Sigmoid colon (tissue), 7 donors: ENCODE results near the gene FBLN2. TPM values are rescaled to one million over a fixed set of nuclear protein-coding genes. Genes with fewer than 3 reads are reported as not detected.
"Not testable (repeated sequence)": the region's sequence is repeated elsewhere in the genome, so short reads cannot be mapped to it uniquely, and the experiment has no call there.

Experiments used
- DNase-seq: peaks from one replicate; pipeline ENCODE4 v3.0.0-alpha.2; 2019
- H3K27ac ChIP-seq, 4 donors: fragments of 200-600 bp; sonication (generic); one replicate each; pipeline ENCODE4 v1.5.1; 2016 to 2019; ENCODE audit warnings: mild to moderate bottlenecking in 1 of 4
- H3K27me3 ChIP-seq, 3 donors: fragments of 200-600 bp; sonication (generic); one replicate each; pipeline ENCODE4 v1.5.1; 2019; ENCODE audit warnings: mild to moderate bottlenecking in 1 of 3
- H3K36me3 ChIP-seq, 4 donors: fragments of 200-600 bp; sonication (generic); one replicate each; pipeline ENCODE4 v1.5.1; 2016 to 2019
- H3K4me1 ChIP-seq, 4 donors: fragments of 200-600 bp; sonication (generic); one replicate each; pipeline ENCODE4 v1.5.1; 2017 to 2019
- H3K4me3 ChIP-seq, 4 donors: fragments of 200-600 bp; sonication (generic); one replicate each; pipeline ENCODE4 v1.5.1; 2017 to 2019; ENCODE audit warnings: mild to moderate bottlenecking in 2 of 4, moderate library complexity in 1 of 4
- H3K9me3 ChIP-seq, 4 donors: fragments of 200-600 bp in 3 of 4; sonication (generic) in 3 of 4; one replicate each; pipeline versions ENCODE4 v1.5.1 to v1.6.1; 2013 to 2019
- CTCF ChIP-seq, 4 experiments: fragments of 450-650 bp in 3 of 4; fragments of 200-600 bp in 1 of 4; IDR thresholded peaks; one replicate each; pipeline ENCODE4 v1.5.1; 2016 to 2019; ENCODE audit warnings: antibody characterized with exemption in 4 of 4, mild to moderate bottlenecking in 3 of 4, moderate library complexity in 2 of 4
- EP300 ChIP-seq, 4 donors: sonication (generic); formaldehyde crosslinking; IDR thresholded peaks; one replicate each; pipeline ENCODE4 v1.6.1; 2017; ENCODE audit warnings: antibody characterized with exemption in 4 of 4
- POLR2A ChIP-seq, 2 donors: fragments of 450-650 bp; IDR thresholded peaks; one replicate each; pipeline ENCODE4 v1.6.1; 2016; ENCODE audit warnings: antibody characterized with exemption in 2 of 2, mild to moderate bottlenecking in 2 of 2, moderate library complexity in 2 of 2
- POLR2AphosphoS5 ChIP-seq, 4 donors: sonication (generic); formaldehyde crosslinking; IDR thresholded peaks; one replicate each; pipeline ENCODE4 v1.6.1; 2017; ENCODE audit warnings: antibody characterized with exemption in 4 of 4
- WGBS, 2 donors: extraction: QIAGEN DNeasy Blood & Tissue Kit; methylation state at CpG; one replicate each; pipeline ENCODE4 v1.1.7; 2013; 5-methylcytosine and 5-hydroxymethylcytosine counted together
- intact Hi-C: fragments of 100-400 bp; cut with DNase I; formaldehyde crosslinking; loops from one replicate; pipeline ENCODE4 v1.15.1; 2023
- polyA plus RNA-seq, 3 donors: library from polyadenylated mRNA; stranded (reverse); fragments of 200-250 nt; gene quantifications; one replicate each; pipeline ENCODE4 v1.2.3, GENCODE V29; 2013
- total RNA-seq, 4 donors: library from RNA; depleted of rRNA; stranded (reverse); fragments of >200 nt; gene quantifications; one replicate each; pipeline ENCODE4 v1.1.0, GENCODE V29; 2016
- donor health status: healthy with polysubstance abuse.
- donor health status: Bipolar disorder and iron deficiency.
- donor health status: healthy.

FBLN2 gene
- total RNA-seq: 100 to 1,000 TPM in 1 of 4 donors, 10 to 100 TPM in 3; 18.7 to 134 (median 56.5) TPM
- 10 to 100 TPM in 1 of 3 donors, 1 to 10 TPM in 2; 1.2 to 14.8 (median 4.2) TPM for polyA plus RNA-seq

GRCh38 chr3:13548696-13549622 is at the start of gene FBLN2:
Gene FBLN2 (plus strand): TSS chr3:13549125. CDS start chr3:13570356, 21,231 bp downstream.
- Histone ChIP-seq H3K9me3 (no peaks in the 10 kb centered on the region), H3K27ac (peak within 1 kb of the TSS; percentile 55 to 65 (median 61)), H3K36me3 (no peaks in the 10 kb centered on the region), H3K4me1 (peaks cover 0 to 10% (median 6%) of the 10 kb centered on the region in 4 donors), H3K27me3 (peaks cover 9 to 53% (median 26%) of the 10 kb centered on the region in 3 donors), H3K4me3 (peak within 1 kb of the TSS; percentile 12 to 50 (median 42))
- intact Hi-C loops: no loop called here
- 5 to 7% methylated on average over 107 of the region's 107 CpGs for WGBS, 2 donors
- TF ChIP-seq POLR2AphosphoS5 (IDR thresholded peaks at IDR 0.05) (no peak), EP300 (IDR thresholded peaks at IDR 0.05) (no peak), CTCF (IDR thresholded peaks at IDR 0.05) (no peak), POLR2A (IDR thresholded peaks at IDR 0.05) (no peak)
- peak; percentile 71 for DNase-seq

- H3K9me3 ChIP-seq, intact Hi-C loops, H3K27me3 ChIP-seq, H3K27ac ChIP-seq, H3K4me3 ChIP-seq, DNase-seq: not testable (repeated sequence)
- Histone ChIP-seq H3K36me3 (peaks cover 0 to 24% (median 2%) of the 10 kb centered on the region in 4 donors), H3K4me1 (peaks cover 0 to 23% (median 9%) of the 10 kb centered on the region in 4 donors)
- 92 to 96% methylated on average over 11 of the region's 11 CpGs for WGBS, 2 donors
Observed at GRCh38 chr3:13499246-13499645, 49.7 kb upstream of the FBLN2 start.

GRCh38 chr3:13500133-13500885 is 48.6 kb upstream of the FBLN2 start:
- H3K4me1 ChIP-seq: peaks cover 0 to 16% (median 9%) of the 10 kb centered on the region in 4 donors
- H3K27ac ChIP-seq: no peak overlapping the region
- H3K36me3 ChIP-seq: peaks cover 0 to 26% (median 2%) of the 10 kb centered on the region in 4 donors

GRCh38 chr3:13501056-13501455 is 47.9 kb upstream of the FBLN2 start:
- WGBS, 2 donors: 93 to 95% methylated on average over 4 of the region's 4 CpGs
- Histone ChIP-seq H3K4me3 (no peak overlapping the region), H3K4me1 (peaks cover 0 to 13% (median 9%) of the 10 kb centered on the region in 4 donors), H3K36me3 (peaks cover 0 to 26% (median 2%) of the 10 kb centered on the region in 4 donors), H3K27ac (no peak overlapping the region), H3K9me3 (no peaks in the 10 kb centered on the region), H3K27me3 (no peaks in the 10 kb centered on the region)
- intact Hi-C loops: no loop called here
- DNase-seq: no peak
- TF ChIP-seq POLR2A (IDR thresholded peaks at IDR 0.05): no peak
- TF ChIP-seq CTCF (IDR thresholded peaks at IDR 0.05): no peak
- TF ChIP-seq EP300 (IDR thresholded peaks at IDR 0.05): no peak
- TF ChIP-seq POLR2AphosphoS5 (IDR thresholded peaks at IDR 0.05): no peak

More at GRCh38 chr3:13500133-13500885, 48.6 kb upstream of the FBLN2 start:
- no peaks in the 10 kb centered on the region for H3K9me3 ChIP-seq
- no peak for TF ChIP-seq POLR2AphosphoS5 (IDR thresholded peaks at IDR 0.05)
- TF ChIP-seq EP300 (IDR thresholded peaks at IDR 0.05): no peak
- peak in 1 of 4 experiments; percentile 12 for TF ChIP-seq CTCF (IDR thresholded peaks at IDR 0.05)
- no peak for TF ChIP-seq POLR2A (IDR thresholded peaks at IDR 0.05)
- no peaks in the 10 kb centered on the region for H3K27me3 ChIP-seq
- H3K4me3 ChIP-seq: no peak overlapping the region
- 87% methylated on average over 15 of the region's 15 CpGs for WGBS, 2 donors
- DNase-seq: no peak
- intact Hi-C loops: no loop called here

GRCh38 chr3:13501521-13501920 is 47.4 kb upstream of the FBLN2 start:
- WGBS, 2 donors: 95 to 96% methylated on average over 4 of the region's 4 CpGs
- intact Hi-C loops: no loop called here
- Histone ChIP-seq H3K4me1 (peaks cover 0 to 9% (median 6%) of the 10 kb centered on the region in 4 donors), H3K36me3 (peaks cover 0 to 26% (median 2%) of the 10 kb centered on the region in 4 donors), H3K27me3 (no peaks in the 10 kb centered on the region), H3K4me3 (no peak overlapping the region), H3K27ac (no peak overlapping the region), H3K9me3 (no peaks in the 10 kb centered on the region)
- TF ChIP-seq CTCF (IDR thresholded peaks at IDR 0.05) (no peak), POLR2A (IDR thresholded peaks at IDR 0.05) (no peak), POLR2AphosphoS5 (IDR thresholded peaks at IDR 0.05) (no peak), EP300 (IDR thresholded peaks at IDR 0.05) (no peak)
- no peak for DNase-seq
